SU-DHL-6 (cell line): ENCODE measurements around the gene IFITM5.
"Not testable (repeated sequence)": the region's sequence is repeated elsewhere in the genome, so short reads cannot be mapped to it uniquely, and the experiment has no call there.

Source experiments
- H2AFZ ChIP-seq: fragments of 200-600 bp; sonication (generic); 2 replicates; pipeline ENCODE4 v1.6.1; 2014; ENCODE audit warnings: low read depth, mild to moderate bottlenecking, moderate library complexity, mixed read lengths, antibody characterized with exemption, low read length; ENCODE audit not compliant: severe bottlenecking
- H3F3A ChIP-seq: fragments of 200-600 bp; shearing (Covaris generic); 2 replicates; pipeline ENCODE4 v1.6.0; 2016; ENCODE audit warnings: antibody characterized with exemption, mild to moderate bottlenecking; ENCODE audit not compliant: insufficient read depth
- H3K27ac ChIP-seq: fragments of 200-600 bp; sonication (generic); 2 replicates; pipeline ENCODE4 v1.5.1; 2016; ENCODE audit warnings: low read depth, mild to moderate bottlenecking, low read length, moderate library complexity, mixed read lengths
- H3K27me3 ChIP-seq: fragments of 200-600 bp; sonication (generic), shearing (Covaris generic); 2 replicates; pipeline ENCODE4 v1.6.0; 2014; ENCODE audit warnings: mild to moderate bottlenecking, low read length
- H3K36me3 ChIP-seq: fragments of 200-600 bp; sonication (generic); 2 replicates; pipeline ENCODE4 v1.6.1; 2014; ENCODE audit warnings: mild to moderate bottlenecking, low read length, mixed read lengths
- H3K4me2 ChIP-seq: fragments of 300-600, 200-600 bp; shearing (Covaris generic), sonication (generic); 2 replicates; pipeline ENCODE4 v1.6.0; 2014; ENCODE audit warnings: low read length, low read depth, mild to moderate bottlenecking; ENCODE audit not compliant: poor library complexity, severe bottlenecking
- H3K4me3 ChIP-seq: fragments of 200-600 bp; sonication (generic); 2 replicates; pipeline ENCODE4 v1.5.1; 2014; ENCODE audit warnings: antibody characterized with exemption, low read length, mild to moderate bottlenecking, mixed read lengths; ENCODE audit not compliant: insufficient read depth, poor library complexity, severe bottlenecking
- H3K79me2 ChIP-seq: fragments of 200-600 bp; sonication (generic); 2 replicates; pipeline ENCODE4 v1.6.1; 2014; ENCODE audit warnings: mild to moderate bottlenecking, low read length, moderate library complexity; ENCODE audit not compliant: insufficient read depth
- H3K9ac ChIP-seq: fragments of 200-600 bp; sonication (generic); 2 replicates; pipeline ENCODE4 v1.7.0; 2014; ENCODE audit warnings: mild to moderate bottlenecking, low read length
- H3K9me2 ChIP-seq: fragments of 200-600 bp; sonication (generic); replicated peaks from 2 replicates; pipeline ENCODE4 v1.6.1; 2014; ENCODE audit warnings: low read length; ENCODE audit not compliant: insufficient read depth
- H3K9me3 ChIP-seq: fragments of 200-600 bp; sonication (generic); 2 replicates; pipeline ENCODE4 v1.6.1; 2014; ENCODE audit warnings: low read length, mixed read lengths; ENCODE audit not compliant: insufficient read depth
- H4K20me1 ChIP-seq: fragments of 200-600 bp; sonication (generic); 2 replicates; pipeline ENCODE4 v1.6.1; 2014; ENCODE audit warnings: low read depth, mild to moderate bottlenecking, antibody characterized with exemption, low read length, moderate library complexity, mixed read lengths
- EZH2phosphoT487 ChIP-seq: fragments of 200-600 bp; sonication (generic), shearing (Covaris generic); conservative IDR thresholded peaks from 2 replicates; pipeline ENCODE4 v1.6.1; 2018; ENCODE audit warnings: mild to moderate bottlenecking, antibody characterized with exemption, low read length, moderate library complexity, mixed read lengths
- TF ChIP-seq, protein P1 (sequence below): fragments of 200-600 bp; sonication (generic); IDR thresholded peaks from one replicate; pipeline ENCODE4 v1.5.1; 2017; ENCODE audit warnings: antibody characterized with exemption, mild to moderate bottlenecking, low read length, moderate library complexity; ENCODE audit not compliant: insufficient read depth, poor library complexity, severe bottlenecking

The IFITM5 gene

DNA sequence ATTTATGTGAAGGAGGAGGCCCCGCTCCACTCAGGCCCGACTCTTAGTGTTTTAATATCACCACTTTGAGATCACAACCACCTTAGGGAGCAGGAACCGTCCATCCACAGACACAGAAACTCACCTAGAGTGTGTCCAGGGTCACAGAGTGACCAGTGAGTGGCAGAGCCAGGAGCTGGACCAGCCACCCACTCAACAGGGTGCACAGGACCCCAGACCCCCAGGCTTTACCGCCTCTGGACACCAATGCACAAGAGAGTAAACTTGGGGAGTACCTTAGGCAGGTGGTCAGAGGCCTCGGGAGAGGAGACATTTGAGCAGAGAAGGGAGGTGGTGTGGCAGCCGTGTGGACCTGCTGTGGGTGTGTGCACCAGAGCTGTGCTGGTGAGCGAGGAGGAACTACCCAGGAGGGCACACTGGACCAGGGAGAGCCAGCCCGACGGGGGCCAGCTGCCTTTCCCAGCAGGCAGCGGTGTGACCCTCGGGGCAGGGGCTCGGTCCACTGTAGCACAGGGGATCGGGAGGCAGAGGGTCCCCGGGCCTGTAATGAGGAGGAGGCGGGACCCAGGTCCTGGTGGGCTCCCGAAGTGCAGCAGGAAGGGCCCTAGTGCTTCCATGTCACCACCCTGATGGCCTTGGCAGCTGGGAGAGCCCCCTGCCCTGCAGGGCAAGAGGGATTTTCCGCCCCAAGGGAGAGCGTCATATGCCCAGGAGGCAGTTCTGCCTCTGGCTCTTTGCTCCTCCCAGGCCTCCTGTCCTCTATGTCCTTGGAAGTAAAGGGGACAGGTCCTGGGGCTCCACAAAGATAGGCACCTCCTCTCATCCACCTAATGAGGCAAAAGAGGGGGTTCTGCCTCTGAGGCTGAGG is 28.6 kb downstream of the IFITM5 start:
- Histone ChIP-seq H4K20me1 (no peaks in the 10 kb centered on the region), H3K27ac (no peak overlapping the region), H3K9me2 (no peaks in the 10 kb centered on the region), H3K4me3 (no peak overlapping the region), H3K79me2 (no peaks in the 10 kb centered on the region), H3K9ac (no peak overlapping the region), H3K36me3 (no peaks in the 10 kb centered on the region), H3K9me3 (no peaks in the 10 kb centered on the region), H2AFZ (no peak overlapping the region), H3K4me2 (peak overlapping the region; percentile 79), H3K27me3 (no peaks in the 10 kb centered on the region), H3F3A (peaks cover 32% of the 10 kb centered on the region)
- TF ChIP-seq, protein P1, sequence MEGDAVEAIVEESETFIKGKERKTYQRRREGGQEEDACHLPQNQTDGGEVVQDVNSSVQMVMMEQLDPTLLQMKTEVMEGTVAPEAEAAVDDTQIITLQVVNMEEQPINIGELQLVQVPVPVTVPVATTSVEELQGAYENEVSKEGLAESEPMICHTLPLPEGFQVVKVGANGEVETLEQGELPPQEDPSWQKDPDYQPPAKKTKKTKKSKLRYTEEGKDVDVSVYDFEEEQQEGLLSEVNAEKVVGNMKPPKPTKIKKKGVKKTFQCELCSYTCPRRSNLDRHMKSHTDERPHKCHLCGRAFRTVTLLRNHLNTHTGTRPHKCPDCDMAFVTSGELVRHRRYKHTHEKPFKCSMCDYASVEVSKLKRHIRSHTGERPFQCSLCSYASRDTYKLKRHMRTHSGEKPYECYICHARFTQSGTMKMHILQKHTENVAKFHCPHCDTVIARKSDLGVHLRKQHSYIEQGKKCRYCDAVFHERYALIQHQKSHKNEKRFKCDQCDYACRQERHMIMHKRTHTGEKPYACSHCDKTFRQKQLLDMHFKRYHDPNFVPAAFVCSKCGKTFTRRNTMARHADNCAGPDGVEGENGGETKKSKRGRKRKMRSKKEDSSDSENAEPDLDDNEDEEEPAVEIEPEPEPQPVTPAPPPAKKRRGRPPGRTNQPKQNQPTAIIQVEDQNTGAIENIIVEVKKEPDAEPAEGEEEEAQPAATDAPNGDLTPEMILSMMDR: no peak
- TF ChIP-seq EZH2phosphoT487: no peak

GRCh38 chr11:269146-269890 is 30.0 kb downstream of the IFITM5 start:
- Histone ChIP-seq H3K27ac (peak overlapping the region; percentile 95), H3K27me3 (no peaks in the 10 kb centered on the region), H3K9ac (peak overlapping the region; percentile 57), H3K36me3 (no peaks in the 10 kb centered on the region), H3K79me2 (no peaks in the 10 kb centered on the region), H3K9me3 (no peaks in the 10 kb centered on the region), H2AFZ (peak overlapping the region; percentile 11), H3K4me3 (peak overlapping the region; percentile 47), H3F3A (peaks cover 38% of the 10 kb centered on the region), H3K4me2 (peak overlapping the region; percentile 79), H3K9me2 (no peaks in the 10 kb centered on the region), H4K20me1 (no peaks in the 10 kb centered on the region)
- TF ChIP-seq, protein P1: no peak
- no peak for TF ChIP-seq EZH2phosphoT487

DNA sequence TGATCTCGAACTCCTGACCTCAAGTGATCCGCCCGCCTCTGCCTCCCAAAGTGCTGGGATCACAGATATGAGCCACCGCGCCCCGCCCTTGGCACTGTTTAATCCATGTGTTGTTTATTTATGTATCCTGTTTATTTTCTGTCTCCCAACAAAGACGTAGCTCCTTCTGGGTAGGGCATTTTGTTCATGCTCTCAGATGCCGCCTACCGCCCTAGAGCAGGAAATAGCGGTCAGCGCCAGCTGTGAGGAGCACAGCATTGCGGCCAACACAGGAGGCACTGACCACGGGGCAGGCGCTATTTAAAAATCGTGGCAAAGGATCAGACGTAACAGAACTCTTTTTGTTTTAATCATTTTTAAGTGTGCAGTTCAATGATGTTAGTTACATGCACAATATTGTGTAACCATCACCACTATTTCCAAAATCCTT is 30.6 kb downstream of the IFITM5 start:
- Histone ChIP-seq H3K9ac (peak overlapping the region; percentile 57), H3K4me2 (peak overlapping the region; percentile 79), H3F3A (peaks cover 42% of the 10 kb centered on the region), H2AFZ (peak overlapping the region; percentile 18), H3K27ac (peak overlapping the region; percentile 95), H3K4me3 (peak overlapping the region; percentile 47)
- not testable (repeated sequence) for H4K20me1 ChIP-seq, H3K9me2 ChIP-seq, H3K79me2 ChIP-seq, H3K27me3 ChIP-seq, H3K9me3 ChIP-seq, H3K36me3 ChIP-seq
